GM23338 (cell line): ENCODE measurements around the gene TMUB1. TPM values are rescaled to one million over a fixed set of nuclear protein-coding genes. Genes with fewer than 3 reads are reported as not detected.

ENCODE experiments used
- ATAC-seq: fragments of 200-7000 bp; cut with Tn5 transposase; 3 replicates; pipeline ENCODE4 v1.9.1; 2020
- DNase-seq: peaks from one replicate; pipeline ENCODE4 v3.0.0-alpha.2; 2015; ENCODE audit warnings: low spot score
- H2AFZ ChIP-seq: fragments of 200-600 bp; sonication (generic); 2 replicates; pipeline ENCODE4 v1.8.0; 2016; ENCODE audit warnings: antibody characterized with exemption, mild to moderate bottlenecking, moderate library complexity
- H3F3A ChIP-seq: fragments of 200-600 bp; sonication (generic); replicated peaks from 2 replicates; pipeline ENCODE4 v1.8.0; 2017; ENCODE audit warnings: antibody characterized with exemption, mixed run types, low read depth
- H3K27ac ChIP-seq: fragments of 200-600 bp; sonication (generic); 2 replicates; pipeline ENCODE4 v1.6.1; 2016; ENCODE audit warnings: low read depth
- H3K27me3 ChIP-seq: fragments of 200-600 bp; sonication (generic); 2 replicates; pipeline ENCODE4 v1.8.0; 2016; ENCODE audit warnings: mild to moderate bottlenecking, mixed run types, moderate library complexity; ENCODE audit not compliant: insufficient read depth
- H3K36me3 ChIP-seq: fragments of 200-600 bp; sonication (generic); 2 replicates; pipeline ENCODE4 v1.8.0; 2016; ENCODE audit warnings: mild to moderate bottlenecking; ENCODE audit not compliant: insufficient read depth
- H3K4me1 ChIP-seq: fragments of 200-600 bp; sonication (generic); 2 replicates; pipeline ENCODE4 v1.8.0; 2016; ENCODE audit warnings: mild to moderate bottlenecking, moderate library complexity; ENCODE audit not compliant: insufficient read depth
- H3K4me2 ChIP-seq: fragments of 200-600 bp; sonication (generic); 2 replicates; pipeline ENCODE4 v1.7.1; 2017; ENCODE audit warnings: mixed run types
- H3K4me3 ChIP-seq: fragments of 200-600 bp; sonication (generic); 2 replicates; pipeline ENCODE4 v1.6.1; 2016; ENCODE audit warnings: mixed run types
- H3K79me2 ChIP-seq: fragments of 200-600 bp; sonication (generic); replicated peaks from 2 replicates; pipeline ENCODE4 v1.8.0; 2017; ENCODE audit warnings: mild to moderate bottlenecking; ENCODE audit not compliant: insufficient read depth
- H3K9me2 ChIP-seq: fragments of 200-600 bp; sonication (generic); 2 replicates; pipeline ENCODE4 v1.8.0; 2017; ENCODE audit not compliant: insufficient read depth
- H4K20me1 ChIP-seq: fragments of 200-600 bp; sonication (generic); replicated peaks from 2 replicates; pipeline ENCODE4 v1.8.0; 2017; ENCODE audit warnings: mild to moderate bottlenecking; ENCODE audit not compliant: insufficient read depth
- H3K27ac Mint-ChIP-seq: 2 replicates; pipeline ENCODE4 v1.8.0; 2020; ENCODE audit warnings: inconsistent platforms, mild to moderate bottlenecking, moderate library complexity, mixed read lengths
- H3K27me3 Mint-ChIP-seq: 3 replicates; pipeline ENCODE4 v1.8.0; 2022; ENCODE audit warnings: low read depth, mild to moderate bottlenecking, moderate library complexity, mixed read lengths, inconsistent platforms; ENCODE audit not compliant: insufficient read depth, poor library complexity
- H3K36me3 Mint-ChIP-seq: 3 replicates; pipeline ENCODE4 v1.8.0; 2021; ENCODE audit warnings: low read depth, mild to moderate bottlenecking, inconsistent platforms, moderate library complexity, mixed read lengths
- H3K4me1 Mint-ChIP-seq: 3 replicates; pipeline ENCODE4 v1.8.0; 2020; ENCODE audit warnings: mild to moderate bottlenecking, inconsistent platforms, mixed read lengths
- H3K4me3 Mint-ChIP-seq: 3 replicates; pipeline ENCODE4 v1.8.0; 2021; ENCODE audit warnings: moderate library complexity, mild to moderate bottlenecking, inconsistent platforms, mixed read lengths
- H3K9me3 Mint-ChIP-seq: 3 replicates; pipeline ENCODE4 v1.8.0; 2020; ENCODE audit warnings: moderate library complexity, mild to moderate bottlenecking, inconsistent platforms, mixed read lengths
- CREB1 ChIP-seq: fragments of 250-450 bp; sonication (Bioruptor Pico); IDR thresholded peaks from 2 replicates; pipeline ENCODE4 v1.5.0; 2020; ENCODE audit warnings: low read depth, mild to moderate bottlenecking, moderate library complexity
- EZH2 ChIP-seq: fragments of 200-600 bp; sonication (generic); IDR thresholded peaks from one replicate; pipeline ENCODE4 v1.8.0; 2017; ENCODE audit warnings: antibody characterized with exemption, mild to moderate bottlenecking, low read depth; ENCODE audit not compliant: unreplicated experiment
- EZH2phosphoT487 ChIP-seq: fragments of 200-600 bp; sonication (generic); IDR thresholded peaks from one replicate; pipeline ENCODE4 v1.8.1; 2018; ENCODE audit warnings: antibody characterized with exemption; ENCODE audit not compliant: unreplicated experiment
- JUNB ChIP-seq: IDR thresholded peaks from one replicate; pipeline ENCODE4 v1.6.1; 2016; ENCODE audit warnings: antibody characterized with exemption; ENCODE audit not compliant: unreplicated experiment
- NANOG ChIP-seq: IDR thresholded peaks from 2 replicates; pipeline ENCODE4 v1.6.1; 2016; ENCODE audit warnings: antibody characterized with exemption, borderline replicate concordance
- POLR2AphosphoS5 ChIP-seq: IDR thresholded peaks from 2 replicates; pipeline ENCODE4 v1.6.1; 2016; ENCODE audit warnings: antibody characterized with exemption, low read depth
- ZNF114 ChIP-seq: fragments of 250-450 bp; sonication (Bioruptor Pico); IDR thresholded peaks from 2 replicates; pipeline ENCODE4 v1.5.0; 2020; ENCODE audit warnings: mild to moderate bottlenecking, moderate library complexity
- polyA plus RNA-seq: library from polyadenylated mRNA; unstranded; fragments of >200 nt; fragmentation: Nextera tagmentation; extraction: Ambion mirVana; gene quantifications from 2 replicates; pipeline ENCODE4 v1.2.1, GENCODE V29; 2016
- total RNA-seq: library from RNA; depleted of rRNA; stranded (reverse); fragments of >200 nt; shearing (Covaris generic); gene quantifications from 2 replicates; pipeline ENCODE4 v1.2.3, GENCODE V29; 2014
- TF ChIP-seq, protein P1 (sequence below): IDR thresholded peaks from one replicate; pipeline ENCODE4 v1.6.1; 2018; ENCODE audit warnings: antibody characterized with exemption; ENCODE audit not compliant: unreplicated experiment
- TF ChIP-seq, protein P2 (sequence below): IDR thresholded peaks from 2 replicates; pipeline ENCODE4 v1.6.1; 2016; ENCODE audit warnings: antibody characterized with exemption
- TF ChIP-seq, protein P3 (sequence below), 2 experiments: fragments of 200-600 bp in 1 of 2; sonication (generic) in 1 of 2; conservative IDR thresholded peaks; 2 replicates each; pipeline versions ENCODE4 v1.5.1 to v1.6.1; 2016 to 2017; ENCODE audit warnings: antibody characterized with exemption in 2 of 2, low read depth in 2 of 2, mild to moderate bottlenecking in 2 of 2, moderate library complexity in 1 of 2

TMUB1 gene
- total and polyA plus RNA-seq, 2 experiments from 2014 or later: 47.6 to 61.1 TPM

DNA sequence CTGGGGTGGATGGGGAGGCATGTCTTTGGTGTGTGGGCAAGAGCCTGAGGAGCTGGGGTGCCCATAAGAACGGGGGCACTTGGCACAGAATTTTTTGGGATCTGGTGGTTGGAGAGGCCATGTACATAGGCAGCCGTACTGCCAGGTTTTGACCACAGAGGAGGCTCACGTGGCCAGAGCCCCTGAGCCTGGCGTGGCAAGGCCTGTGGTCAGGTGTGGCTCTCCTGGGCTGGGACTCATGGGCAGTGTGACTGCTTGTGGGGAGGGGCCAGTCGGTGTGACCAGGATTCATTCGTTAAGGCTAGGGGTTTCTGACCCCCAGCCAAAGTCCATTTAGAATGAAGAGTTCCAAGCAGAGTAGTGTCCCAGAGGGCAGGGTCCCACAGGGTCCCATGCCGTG is 41.2 kb upstream of the TMUB1 start (continued):
- TF ChIP-seq, protein P1, sequence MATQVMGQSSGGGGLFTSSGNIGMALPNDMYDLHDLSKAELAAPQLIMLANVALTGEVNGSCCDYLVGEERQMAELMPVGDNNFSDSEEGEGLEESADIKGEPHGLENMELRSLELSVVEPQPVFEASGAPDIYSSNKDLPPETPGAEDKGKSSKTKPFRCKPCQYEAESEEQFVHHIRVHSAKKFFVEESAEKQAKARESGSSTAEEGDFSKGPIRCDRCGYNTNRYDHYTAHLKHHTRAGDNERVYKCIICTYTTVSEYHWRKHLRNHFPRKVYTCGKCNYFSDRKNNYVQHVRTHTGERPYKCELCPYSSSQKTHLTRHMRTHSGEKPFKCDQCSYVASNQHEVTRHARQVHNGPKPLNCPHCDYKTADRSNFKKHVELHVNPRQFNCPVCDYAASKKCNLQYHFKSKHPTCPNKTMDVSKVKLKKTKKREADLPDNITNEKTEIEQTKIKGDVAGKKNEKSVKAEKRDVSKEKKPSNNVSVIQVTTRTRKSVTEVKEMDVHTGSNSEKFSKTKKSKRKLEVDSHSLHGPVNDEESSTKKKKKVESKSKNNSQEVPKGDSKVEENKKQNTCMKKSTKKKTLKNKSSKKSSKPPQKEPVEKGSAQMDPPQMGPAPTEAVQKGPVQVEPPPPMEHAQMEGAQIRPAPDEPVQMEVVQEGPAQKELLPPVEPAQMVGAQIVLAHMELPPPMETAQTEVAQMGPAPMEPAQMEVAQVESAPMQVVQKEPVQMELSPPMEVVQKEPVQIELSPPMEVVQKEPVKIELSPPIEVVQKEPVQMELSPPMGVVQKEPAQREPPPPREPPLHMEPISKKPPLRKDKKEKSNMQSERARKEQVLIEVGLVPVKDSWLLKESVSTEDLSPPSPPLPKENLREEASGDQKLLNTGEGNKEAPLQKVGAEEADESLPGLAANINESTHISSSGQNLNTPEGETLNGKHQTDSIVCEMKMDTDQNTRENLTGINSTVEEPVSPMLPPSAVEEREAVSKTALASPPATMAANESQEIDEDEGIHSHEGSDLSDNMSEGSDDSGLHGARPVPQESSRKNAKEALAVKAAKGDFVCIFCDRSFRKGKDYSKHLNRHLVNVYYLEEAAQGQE: no peak
- no peak for TF ChIP-seq POLR2AphosphoS5
- no peak for TF ChIP-seq EZH2phosphoT487
- TF ChIP-seq CREB1: no peak
- no peak for TF ChIP-seq NANOG
- TF ChIP-seq, protein P2, sequence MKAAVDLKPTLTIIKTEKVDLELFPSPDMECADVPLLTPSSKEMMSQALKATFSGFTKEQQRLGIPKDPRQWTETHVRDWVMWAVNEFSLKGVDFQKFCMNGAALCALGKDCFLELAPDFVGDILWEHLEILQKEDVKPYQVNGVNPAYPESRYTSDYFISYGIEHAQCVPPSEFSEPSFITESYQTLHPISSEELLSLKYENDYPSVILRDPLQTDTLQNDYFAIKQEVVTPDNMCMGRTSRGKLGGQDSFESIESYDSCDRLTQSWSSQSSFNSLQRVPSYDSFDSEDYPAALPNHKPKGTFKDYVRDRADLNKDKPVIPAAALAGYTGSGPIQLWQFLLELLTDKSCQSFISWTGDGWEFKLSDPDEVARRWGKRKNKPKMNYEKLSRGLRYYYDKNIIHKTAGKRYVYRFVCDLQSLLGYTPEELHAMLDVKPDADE: no peak
- no peak for TF ChIP-seq JUNB

DNA sequence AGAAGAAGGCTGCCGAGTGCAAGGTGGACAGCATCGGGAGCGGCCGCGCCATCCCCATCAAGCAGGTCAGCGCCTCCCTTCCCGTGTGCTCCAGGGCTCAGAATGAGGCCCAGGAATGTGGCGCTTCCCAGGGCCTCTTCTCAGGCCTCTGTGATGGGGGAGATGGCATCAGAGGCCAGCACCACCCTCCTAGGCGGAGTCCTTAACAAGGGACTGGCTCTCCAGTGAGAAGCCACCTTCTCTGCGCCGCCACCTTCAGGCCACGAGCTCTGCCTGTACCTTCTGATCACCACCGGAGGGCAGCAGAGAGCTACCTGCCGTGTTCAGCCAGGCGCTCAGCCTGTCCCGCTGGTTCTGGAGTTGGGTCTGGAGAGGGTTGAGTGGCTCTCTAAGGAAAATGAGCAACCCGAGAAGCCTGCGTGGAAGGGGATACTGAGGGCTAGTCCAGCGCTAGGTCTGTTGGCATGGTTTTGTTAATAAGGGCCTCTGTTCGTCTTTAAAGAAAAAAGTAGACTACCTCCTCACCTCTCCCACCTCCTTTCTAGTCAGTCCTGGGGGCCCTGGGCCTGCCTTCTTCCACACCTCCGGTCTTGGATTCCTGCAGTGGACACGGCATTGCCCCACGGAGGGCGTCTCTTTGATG is 40.6 kb upstream of the TMUB1 start:
- H3K4me1 Mint-ChIP-seq: peaks cover 39% of the 10 kb centered on the region
- H3K4me3 Mint-ChIP-seq: peak overlapping the region; percentile 40
- Histone ChIP-seq H3K27me3 (peaks cover 22% of the 10 kb centered on the region), H3K4me3 (no peak overlapping the region), H3K4me2 (no peak overlapping the region), H3K4me1 (peaks cover 15% of the 10 kb centered on the region), H4K20me1 (peaks cover 23% of the 10 kb centered on the region), H3K9me2 (no peaks in the 10 kb centered on the region), H2AFZ (no peak overlapping the region), H3F3A (peaks cover 21% of the 10 kb centered on the region), H3K36me3 (no peaks in the 10 kb centered on the region; the same call in 1 of the 2 replicates), H3K79me2 (no peaks in the 10 kb centered on the region), H3K27ac (no peak overlapping the region)
- no peaks in the 10 kb centered on the region for H3K9me3 Mint-ChIP-seq
- TF ChIP-seq NANOG (no peak), ZNF114 (CRISPR knock-in tag) (no peak), EZH2 (no peak), JUNB (no peak)
- TF ChIP-seq, protein P3, sequence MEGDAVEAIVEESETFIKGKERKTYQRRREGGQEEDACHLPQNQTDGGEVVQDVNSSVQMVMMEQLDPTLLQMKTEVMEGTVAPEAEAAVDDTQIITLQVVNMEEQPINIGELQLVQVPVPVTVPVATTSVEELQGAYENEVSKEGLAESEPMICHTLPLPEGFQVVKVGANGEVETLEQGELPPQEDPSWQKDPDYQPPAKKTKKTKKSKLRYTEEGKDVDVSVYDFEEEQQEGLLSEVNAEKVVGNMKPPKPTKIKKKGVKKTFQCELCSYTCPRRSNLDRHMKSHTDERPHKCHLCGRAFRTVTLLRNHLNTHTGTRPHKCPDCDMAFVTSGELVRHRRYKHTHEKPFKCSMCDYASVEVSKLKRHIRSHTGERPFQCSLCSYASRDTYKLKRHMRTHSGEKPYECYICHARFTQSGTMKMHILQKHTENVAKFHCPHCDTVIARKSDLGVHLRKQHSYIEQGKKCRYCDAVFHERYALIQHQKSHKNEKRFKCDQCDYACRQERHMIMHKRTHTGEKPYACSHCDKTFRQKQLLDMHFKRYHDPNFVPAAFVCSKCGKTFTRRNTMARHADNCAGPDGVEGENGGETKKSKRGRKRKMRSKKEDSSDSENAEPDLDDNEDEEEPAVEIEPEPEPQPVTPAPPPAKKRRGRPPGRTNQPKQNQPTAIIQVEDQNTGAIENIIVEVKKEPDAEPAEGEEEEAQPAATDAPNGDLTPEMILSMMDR (conservative IDR thresholded peaks at IDR 0.05; ENCODE audit: low read depth in 2 of 2): peak; percentile 93 to 100
- TF ChIP-seq, protein P1: no peak
- H3K27me3 Mint-ChIP-seq: peaks cover 39% of the 10 kb centered on the region
- DNase-seq: peak; percentile 92
- peaks cover 36% of the 10 kb centered on the region for H3K36me3 Mint-ChIP-seq
- peak; percentile 62 for ATAC-seq
- H3K27ac Mint-ChIP-seq: no peak overlapping the region
